ENCODE measurements around the gene FOXL1.

Gene FOXL1

DNA sequence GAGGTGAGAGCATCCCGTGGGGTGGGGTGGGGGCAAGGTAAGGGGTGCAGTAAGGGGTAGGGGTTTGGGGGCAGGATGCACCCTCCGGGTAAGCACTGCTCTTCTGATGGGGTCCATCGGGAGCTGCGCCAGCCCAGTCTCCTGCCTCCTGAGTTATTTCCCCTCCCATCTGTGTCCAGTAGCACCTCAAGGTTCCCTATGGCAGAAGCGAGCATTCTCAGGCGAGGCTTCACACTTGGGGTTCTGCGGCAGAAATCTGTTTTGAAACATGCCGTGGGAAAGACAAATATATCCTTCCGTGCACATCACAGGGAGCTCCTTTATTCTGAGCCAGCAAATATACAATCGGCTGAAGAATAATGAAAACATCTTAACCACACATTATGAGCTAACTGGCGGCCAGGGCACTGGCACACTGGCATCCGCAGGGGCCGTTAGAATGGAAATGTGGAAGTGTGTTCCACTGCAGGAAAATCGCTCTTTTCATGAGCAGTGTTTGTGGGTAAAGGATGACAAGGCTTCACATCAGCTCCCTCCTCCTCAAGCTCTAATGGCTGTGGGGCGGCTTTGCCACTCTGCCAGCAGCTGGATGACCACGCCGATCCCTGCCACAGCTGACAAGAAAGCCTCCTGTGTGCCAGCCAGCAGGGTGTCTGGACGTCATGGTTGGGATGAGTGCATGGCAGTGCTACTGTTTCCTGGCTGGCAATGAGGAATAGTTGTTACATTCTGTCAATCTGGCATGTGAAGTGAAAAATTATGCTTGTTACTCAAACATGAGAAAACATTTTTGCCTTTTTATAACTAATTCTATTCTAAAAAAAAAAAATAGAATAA is 43.4 kb upstream of the FOXL1 start:
- TF ChIP-seq EP300 (IDR thresholded peaks at IDR 0.05; ENCODE audit: borderline replicate concordance) (no peak), TEAD4 (IDR thresholded peaks at IDR 0.05) (no peak), NFIC (IDR thresholded peaks at IDR 0.05) (no peak), YY1 (IDR thresholded peaks at IDR 0.05; ENCODE audit: low read depth) (no peak)
- TF ChIP-seq, protein P1, sequence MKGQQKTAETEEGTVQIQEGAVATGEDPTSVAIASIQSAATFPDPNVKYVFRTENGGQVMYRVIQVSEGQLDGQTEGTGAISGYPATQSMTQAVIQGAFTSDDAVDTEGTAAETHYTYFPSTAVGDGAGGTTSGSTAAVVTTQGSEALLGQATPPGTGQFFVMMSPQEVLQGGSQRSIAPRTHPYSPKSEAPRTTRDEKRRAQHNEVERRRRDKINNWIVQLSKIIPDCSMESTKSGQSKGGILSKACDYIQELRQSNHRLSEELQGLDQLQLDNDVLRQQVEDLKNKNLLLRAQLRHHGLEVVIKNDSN (IDR thresholded peaks at IDR 0.05) = no peak
- TF ChIP-seq, protein P2, sequence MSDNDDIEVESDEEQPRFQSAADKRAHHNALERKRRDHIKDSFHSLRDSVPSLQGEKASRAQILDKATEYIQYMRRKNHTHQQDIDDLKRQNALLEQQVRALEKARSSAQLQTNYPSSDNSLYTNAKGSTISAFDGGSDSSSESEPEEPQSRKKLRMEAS (IDR thresholded peaks at IDR 0.05) = no peak

DNA sequence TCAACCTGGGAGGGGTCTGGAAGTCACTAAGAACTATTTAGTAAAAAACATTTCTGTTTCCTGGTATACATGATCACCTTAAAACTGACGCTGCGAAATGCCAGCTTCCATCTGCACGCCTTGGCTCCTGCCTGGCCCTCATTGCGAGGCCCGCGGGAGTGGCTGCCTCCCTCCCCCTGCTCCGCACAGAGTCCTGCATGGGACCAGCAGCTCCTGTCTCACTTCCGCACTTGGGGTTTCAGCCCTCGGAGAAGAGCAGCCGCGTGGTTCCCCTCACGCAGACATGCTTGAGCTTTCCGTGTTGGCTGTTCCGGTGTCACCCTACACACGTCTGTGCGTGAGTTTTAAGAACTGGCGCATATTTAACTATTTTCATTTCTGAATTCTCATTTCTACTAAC is 41.7 kb upstream of the FOXL1 start:
- no peak for TF ChIP-seq ZBTB7A (IDR thresholded peaks at IDR 0.05; ENCODE audit: low read depth)
- no peak for TF ChIP-seq EP300 (IDR thresholded peaks at IDR 0.05; ENCODE audit: borderline replicate concordance)
- TF ChIP-seq REST (IDR thresholded peaks at IDR 0.05; ENCODE audit: low read depth) = no peak
- TF ChIP-seq EGR1 (IDR thresholded peaks at IDR 0.05) = no peak
- TF ChIP-seq FOXM1 (IDR thresholded peaks at IDR 0.05; ENCODE audit: borderline replicate concordance, low read depth) = no peak
- TF ChIP-seq, protein P2 (IDR thresholded peaks at IDR 0.05) = no peak
- TF ChIP-seq TCF12 (IDR thresholded peaks at IDR 0.05; ENCODE audit: low read depth) = no peak
- TF ChIP-seq CREB1 (IDR thresholded peaks at IDR 0.05; ENCODE audit: low read depth) = no peak
- TF ChIP-seq TAF1 (IDR thresholded peaks at IDR 0.05; ENCODE audit: low read depth) = no peak
- TF ChIP-seq RAD21 (IDR thresholded peaks at IDR 0.05; ENCODE audit: low read depth) = no peak
- TF ChIP-seq, protein P1 (IDR thresholded peaks at IDR 0.05) = no peak
- no peak for TF ChIP-seq NFIC (IDR thresholded peaks at IDR 0.05)
- TF ChIP-seq YY1 (IDR thresholded peaks at IDR 0.05; ENCODE audit: low read depth) = no peak
- no peak for TF ChIP-seq CEBPB (IDR thresholded peaks at IDR 0.05)
- no peak for TF ChIP-seq TEAD4 (IDR thresholded peaks at IDR 0.05)

DNA sequence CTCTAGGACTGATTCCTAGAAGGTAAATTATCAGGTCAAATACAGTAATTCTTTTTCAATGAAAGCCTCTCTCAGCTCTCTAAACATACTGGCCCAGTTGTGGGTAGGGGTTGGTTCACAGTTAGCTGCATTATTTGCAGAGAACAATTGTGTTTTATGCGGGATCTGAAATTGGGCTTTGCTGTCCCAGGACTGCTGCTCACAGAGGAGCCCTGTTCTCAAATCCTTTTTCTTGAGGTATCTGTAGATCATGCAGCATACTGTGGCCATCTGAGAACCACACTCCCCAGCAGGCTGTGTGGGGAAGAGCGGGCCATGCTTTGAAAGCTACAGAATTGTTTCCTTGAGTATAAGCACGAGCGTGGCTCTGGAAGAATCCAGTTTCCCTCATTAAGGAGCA is 40.9 kb upstream of the FOXL1 start:
- TF ChIP-seq EGR1 (IDR thresholded peaks at IDR 0.05) (no peak), NFIC (IDR thresholded peaks at IDR 0.05) (no peak), CEBPB (IDR thresholded peaks at IDR 0.05) (no peak), FOXM1 (IDR thresholded peaks at IDR 0.05; ENCODE audit: borderline replicate concordance, low read depth) (no peak), YY1 (IDR thresholded peaks at IDR 0.05; ENCODE audit: low read depth) (no peak), TEAD4 (IDR thresholded peaks at IDR 0.05) (no peak), TCF12 (IDR thresholded peaks at IDR 0.05; ENCODE audit: low read depth) (no peak), TAF1 (IDR thresholded peaks at IDR 0.05; ENCODE audit: low read depth) (no peak), EP300 (IDR thresholded peaks at IDR 0.05; ENCODE audit: borderline replicate concordance) (no peak), RAD21 (IDR thresholded peaks at IDR 0.05; ENCODE audit: low read depth) (no peak), ZBTB7A (IDR thresholded peaks at IDR 0.05; ENCODE audit: low read depth) (no peak), REST (IDR thresholded peaks at IDR 0.05; ENCODE audit: low read depth) (no peak), CREB1 (IDR thresholded peaks at IDR 0.05; ENCODE audit: low read depth) (no peak)
- TF ChIP-seq, protein P1 (IDR thresholded peaks at IDR 0.05) = no peak
- TF ChIP-seq, protein P2 (IDR thresholded peaks at IDR 0.05) = no peak

DNA sequence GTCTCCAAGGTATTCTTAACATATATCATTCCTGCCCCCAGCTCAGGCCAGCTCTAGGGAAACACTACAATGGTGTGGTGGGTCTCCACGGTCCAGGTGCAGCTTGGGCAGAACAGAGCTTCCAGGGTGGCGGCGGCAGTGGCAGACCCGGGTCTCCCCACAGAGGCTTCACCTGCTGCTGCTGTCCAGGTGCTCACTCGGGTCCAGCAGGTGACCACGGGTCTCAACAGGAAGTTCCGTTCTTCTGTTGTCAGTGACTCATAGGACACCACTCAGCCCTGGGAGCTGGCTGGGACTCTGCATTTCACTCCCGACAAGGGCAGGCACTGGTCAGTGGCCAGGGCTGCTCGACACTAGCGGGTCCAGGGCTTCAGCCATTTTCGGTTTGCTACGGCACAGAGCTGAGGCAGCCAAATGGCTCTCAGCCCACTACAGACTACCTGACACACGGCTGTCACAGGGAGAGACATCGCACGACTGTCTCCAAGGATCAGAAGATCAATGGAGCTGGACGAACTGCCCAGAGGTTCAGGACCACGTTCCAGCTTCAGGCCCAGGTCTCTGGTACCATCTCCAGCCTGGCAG is 40.1 kb upstream of the FOXL1 start:
- TF ChIP-seq EP300 (IDR thresholded peaks at IDR 0.05; ENCODE audit: borderline replicate concordance) = no peak
- TF ChIP-seq TAF1 (IDR thresholded peaks at IDR 0.05; ENCODE audit: low read depth) = no peak
- no peak for TF ChIP-seq NFIC (IDR thresholded peaks at IDR 0.05)
- no peak for TF ChIP-seq EGR1 (IDR thresholded peaks at IDR 0.05)
- TF ChIP-seq ZBTB7A (IDR thresholded peaks at IDR 0.05; ENCODE audit: low read depth) = no peak
- TF ChIP-seq, protein P1 (IDR thresholded peaks at IDR 0.05) = no peak
- TF ChIP-seq FOXM1 (IDR thresholded peaks at IDR 0.05; ENCODE audit: borderline replicate concordance, low read depth) = no peak
- no peak for TF ChIP-seq CEBPB (IDR thresholded peaks at IDR 0.05)
- no peak for TF ChIP-seq YY1 (IDR thresholded peaks at IDR 0.05; ENCODE audit: low read depth)
- no peak for TF ChIP-seq TEAD4 (IDR thresholded peaks at IDR 0.05)
- no peak for TF ChIP-seq CREB1 (IDR thresholded peaks at IDR 0.05; ENCODE audit: low read depth)
- no peak for TF ChIP-seq TCF12 (IDR thresholded peaks at IDR 0.05; ENCODE audit: low read depth)
- TF ChIP-seq, protein P2 (IDR thresholded peaks at IDR 0.05) = no peak
- no peak for TF ChIP-seq RAD21 (IDR thresholded peaks at IDR 0.05; ENCODE audit: low read depth)
- TF ChIP-seq REST (IDR thresholded peaks at IDR 0.05; ENCODE audit: low read depth) = no peak
